Retinal pigment epithelial cell (primary cell): ENCODE data around the gene ANTXR2.

Experiments used
- DNase-seq: peaks from one replicate; pipeline ENCODE4 v3.0.0-alpha.2; 2010; ENCODE audit warnings: low read depth
- H3K4me3 ChIP-seq: 2 replicates; pipeline ENCODE4 v1.5.1; 2011; ENCODE audit warnings: mild to moderate bottlenecking, low read length, control low read depth, moderate library complexity
- CTCF ChIP-seq: conservative IDR thresholded peaks from 2 replicates; pipeline ENCODE4 v1.5.1; 2011; ENCODE audit warnings: low read depth, low read length, control low read depth, inconsistent platforms

ANTXR2 gene

GRCh38 chr4:79923281-79923680 is 149.7 kb downstream of the ANTXR2 start:
- no peak overlapping the region for H3K4me3 ChIP-seq
- no peak for DNase-seq
- no peak for TF ChIP-seq CTCF

- no peak overlapping the region for H3K4me3 ChIP-seq
- no peak for DNase-seq
- no peak for TF ChIP-seq CTCF
Observed at GRCh38 chr4:79922011-79922410, 151.0 kb downstream of the ANTXR2 start.

- no peak for DNase-seq
Observed at GRCh38 chr4:79920163-79920853, 152.7 kb downstream of the ANTXR2 start.

GRCh38 chr4:79918292-79918691 is 154.7 kb downstream of the ANTXR2 start:
- TF ChIP-seq CTCF, result no peak
- no peak for DNase-seq
- H3K4me3 ChIP-seq, result no peak overlapping the region

More at GRCh38 chr4:79920163-79920853, 152.7 kb downstream of the ANTXR2 start:
- no peak overlapping the region for H3K4me3 ChIP-seq
- no peak for TF ChIP-seq CTCF

- no peak overlapping the region for H3K4me3 ChIP-seq
- no peak for DNase-seq
- TF ChIP-seq CTCF, result peak; percentile 75
Observed at GRCh38 chr4:79917246-79917645, 155.8 kb downstream of the ANTXR2 start.

- TF ChIP-seq CTCF, result no peak
- H3K4me3 ChIP-seq, result no peak overlapping the region
- DNase-seq, result no peak
Observed at GRCh38 chr4:79915246-79915645, 157.8 kb downstream of the ANTXR2 start.

- peak; percentile 7 for DNase-seq
- TF ChIP-seq CTCF, result no peak
- no peak overlapping the region for H3K4me3 ChIP-seq
Observed at GRCh38 chr4:79913581-79913980, 159.4 kb downstream of the ANTXR2 start.
